Measurements from ENCODE around the gene ATG5.

The ATG5 gene

GRCh38 chr6:106215608-106216007 is 110.0 kb downstream of the ATG5 start:
- no peak for DNase-seq

- DNase-seq: no peak
Observed at GRCh38 chr6:106214531-106214930, 111.0 kb downstream of the ATG5 start.

GRCh38 chr6:106213660-106214289 is 111.8 kb downstream of the ATG5 start:
- no peak for DNase-seq

- no peak for DNase-seq
Observed at GRCh38 chr6:106212576-106212975, 113.0 kb downstream of the ATG5 start.

GRCh38 chr6:106206905-106207304 is 118.7 kb downstream of the ATG5 start:
- no peak for DNase-seq

GRCh38 chr6:106204961-106205360 is 120.6 kb downstream of the ATG5 start:
- no peak for DNase-seq

GRCh38 chr6:106199998-106200397 is 125.6 kb downstream of the ATG5 start:
- no peak for DNase-seq

GRCh38 chr6:106199331-106199730 is 126.2 kb downstream of the ATG5 start:
- no peak for DNase-seq

GRCh38 chr6:106197441-106197840 is 128.1 kb downstream of the ATG5 start:
- DNase-seq: no peak

GRCh38 chr6:106194949-106195921 is 130.3 kb downstream of the ATG5 start:
- DNase-seq: no peak

GRCh38 chr6:106192824-106193223 is 132.7 kb downstream of the ATG5 start:
- DNase-seq: no peak

- DNase-seq: no peak
Observed at GRCh38 chr6:106188104-106188794, 137.3 kb downstream of the ATG5 start.

- no peak for DNase-seq
Observed at GRCh38 chr6:106187424-106187982, 138.1 kb downstream of the ATG5 start.

- no peak for DNase-seq
Observed at GRCh38 chr6:106186714-106187113, 138.8 kb downstream of the ATG5 start.

GRCh38 chr6:106186172-106186571 is 139.4 kb downstream of the ATG5 start:
- no peak for DNase-seq

GRCh38 chr6:106185615-106186014 is 139.9 kb downstream of the ATG5 start:
- no peak for DNase-seq

- DNase-seq: no peak
Observed at GRCh38 chr6:106184629-106185028, 140.9 kb downstream of the ATG5 start.

GRCh38 chr6:106183430-106183829 is 142.1 kb downstream of the ATG5 start:
- no peak for DNase-seq

GRCh38 chr6:106182455-106182854 is 143.1 kb downstream of the ATG5 start:
- DNase-seq: no peak

GRCh38 chr6:106181664-106182418 is 143.7 kb downstream of the ATG5 start:
- no peak for DNase-seq

- no peak for DNase-seq
Observed at GRCh38 chr6:106180208-106180607, 145.4 kb downstream of the ATG5 start.

GRCh38 chr6:106178900-106179299 is 146.7 kb downstream of the ATG5 start:
- DNase-seq: no peak

Measured in T-helper 9 cell (primary cell).